Liver (tissue), 9 donors: ENCODE results near the gene HAPLN1. TPM values are rescaled to one million over a fixed set of nuclear protein-coding genes. Genes with fewer than 3 reads are reported as not detected.

Experiments
- DNase-seq: peaks from one replicate; pipeline ENCODE4 v3.0.0-alpha.2; 2017; ENCODE audit warnings: low spot score
- H3K27ac ChIP-seq, 2 donors: one replicate each; pipeline ENCODE4 v1.7.0; 2013; ENCODE audit warnings: inconsistent platforms in 2 of 2, low read length in 2 of 2, control low read depth in 1 of 2, low read depth in 1 of 2, mild to moderate bottlenecking in 1 of 2
- H3K27me3 ChIP-seq, 4 donors: one replicate each; pipeline versions ENCODE4 v1.6.1 to v1.7.0; 2013; ENCODE audit warnings: low read length in 3 of 4, inconsistent platforms in 1 of 4, mild to moderate bottlenecking in 1 of 4, moderate library complexity in 1 of 4; ENCODE audit not compliant: control insufficient read depth in 4 of 4, insufficient read depth in 4 of 4
- H3K36me3 ChIP-seq, 4 donors: one replicate each; pipeline versions ENCODE4 v1.6.1 to v1.7.0; 2013; ENCODE audit warnings: low read length in 3 of 4, mild to moderate bottlenecking in 3 of 4, low read depth in 1 of 4, moderate library complexity in 1 of 4; ENCODE audit not compliant: control insufficient read depth in 4 of 4, insufficient read depth in 3 of 4
- H3K4me1 ChIP-seq, 4 donors: one replicate each; pipeline versions ENCODE4 v1.6.1 to v1.7.0; 2013; ENCODE audit warnings: low read length in 3 of 4, mild to moderate bottlenecking in 3 of 4, moderate library complexity in 1 of 4; ENCODE audit not compliant: control insufficient read depth in 4 of 4, insufficient read depth in 4 of 4
- H3K4me3 ChIP-seq, 3 donors: one replicate each; pipeline versions ENCODE4 v1.6.1 to v1.7.0; 2013; ENCODE audit warnings: low read length in 3 of 3, control low read depth in 1 of 3, low read depth in 1 of 3, mild to moderate bottlenecking in 1 of 3
- H3K9ac ChIP-seq, 2 donors: one replicate each; pipeline ENCODE4 v1.7.0; 2013; ENCODE audit warnings: low read length in 2 of 2, mild to moderate bottlenecking in 2 of 2, moderate library complexity in 2 of 2, control low read depth in 1 of 2, low read depth in 1 of 2
- H3K9me3 ChIP-seq, 4 donors: one replicate each; pipeline versions ENCODE4 v1.6.1 to v1.7.0; 2013; ENCODE audit warnings: low read length in 3 of 4; ENCODE audit not compliant: control insufficient read depth in 4 of 4
- ATF3 ChIP-seq: IDR thresholded peaks from 2 replicates; pipeline ENCODE4 v1.6.1; 2016; ENCODE audit warnings: antibody characterized with exemption
- CTCF ChIP-seq: fragments of 150-350 bp; IDR thresholded peaks from 2 replicates; pipeline ENCODE4 v1.5.1; 2017; ENCODE audit warnings: improper control_type of control experiment, low read depth, low read length; ENCODE audit not compliant: missing input control
- EGR1 ChIP-seq, 2 donors: IDR thresholded peaks; 2 replicates each; pipeline ENCODE4 v1.6.1; 2016 to 2018; ENCODE audit warnings: antibody characterized with exemption in 2 of 2, low read depth in 2 of 2
- FOXA2 ChIP-seq: IDR thresholded peaks from 2 replicates; pipeline ENCODE4 v1.6.1; 2016; ENCODE audit warnings: antibody characterized with exemption
- HNF4A ChIP-seq, 2 donors: conservative IDR thresholded peaks; 2 replicates each; pipeline ENCODE4 v1.6.1; 2016; ENCODE audit warnings: antibody characterized with exemption in 2 of 2, mild to moderate bottlenecking in 2 of 2
- HNF4G ChIP-seq: IDR thresholded peaks from 2 replicates; pipeline ENCODE4 v1.6.1; 2016; ENCODE audit warnings: antibody characterized with exemption
- JUND ChIP-seq, 2 donors: IDR thresholded peaks; 2 replicates each; pipeline ENCODE4 v1.6.1; 2016; ENCODE audit warnings: antibody characterized with exemption in 2 of 2
- MAX ChIP-seq: IDR thresholded peaks from 2 replicates; pipeline ENCODE4 v1.6.1; 2016; ENCODE audit warnings: antibody characterized with exemption
- NR2F2 ChIP-seq: IDR thresholded peaks from 2 replicates; pipeline ENCODE4 v1.6.1; 2016; ENCODE audit warnings: antibody characterized with exemption
- RAD21 ChIP-seq, 2 donors: IDR thresholded peaks; 2 replicates each; pipeline ENCODE4 v1.6.1; 2016; ENCODE audit warnings: antibody characterized with exemption in 2 of 2, mild to moderate bottlenecking in 2 of 2
- REST ChIP-seq: IDR thresholded peaks from 2 replicates; pipeline ENCODE4 v1.6.1; 2016; ENCODE audit warnings: antibody characterized with exemption, mild to moderate bottlenecking
- RXRA ChIP-seq, 2 donors: IDR thresholded peaks; 2 replicates each; pipeline ENCODE4 v1.6.1; 2017 to 2018; ENCODE audit warnings: antibody characterized with exemption in 2 of 2, mild to moderate bottlenecking in 1 of 2
- SP1 ChIP-seq: IDR thresholded peaks from 2 replicates; pipeline ENCODE4 v1.6.1; 2018; ENCODE audit warnings: antibody characterized with exemption, mild to moderate bottlenecking
- TAF1 ChIP-seq: conservative IDR thresholded peaks from 2 replicates; pipeline ENCODE4 v1.6.1; 2016; ENCODE audit warnings: antibody characterized with exemption, mild to moderate bottlenecking
- YY1 ChIP-seq: IDR thresholded peaks from 2 replicates; pipeline ENCODE4 v1.6.1; 2016; ENCODE audit warnings: antibody characterized with exemption, mild to moderate bottlenecking
- ZBTB33 ChIP-seq: IDR thresholded peaks from 2 replicates; pipeline ENCODE4 v1.6.1; 2016; ENCODE audit warnings: antibody characterized with exemption
- WGBS: extraction: QIAGEN DNeasy Blood & Tissue Kit; methylation state at CpG from one replicate; pipeline ENCODE4 v1.1.7; 2013; 5-methylcytosine and 5-hydroxymethylcytosine counted together
- polyA plus RNA-seq, 2 donors: library from polyadenylated mRNA; stranded (reverse) in 1 of 2; unstranded in 1 of 2; fragments of 200-250 nt in 1 of 2; fragments of >200 nt in 1 of 2; fragmentation: Nextera tagmentation in 1 of 2; extraction: Ambion mirVana in 1 of 2; gene quantifications; one replicate each; pipeline versions ENCODE4 v1.2.1 to v1.2.3, GENCODE V29; 2013 to 2015
- total RNA-seq, 2 donors: library from RNA; depleted of rRNA; stranded (reverse); fragments of >200 nt; gene quantifications; one replicate each; pipeline ENCODE4 v1.2.3, GENCODE V29; 2014
- donor health status: healthy.
- donor health status: healthy.
- donor health status: healthy.
- donor health status: healthy.
- donor health status: healthy.

HAPLN1 gene
- total and polyA plus RNA-seq, 4 donors = 0.07 to 1.3 TPM; not detected in 2

- no peak overlapping the region for H3K27ac ChIP-seq
- no peaks in the 10 kb centered on the region for H3K4me1 ChIP-seq
- whole genome bisulfite sequencing = 75% methylated on average over 1 of the region's 1 CpG
- TF ChIP-seq TAF1 (no peak), ATF3 (no peak), EGR1 (IDR thresholded peaks at IDR 0.05; ENCODE audit: low read depth in 2 of 2) (no peak), FOXA2 (no peak), REST (no peak), NR2F2 (no peak), SP1 (no peak)
- no peak for DNase-seq
- peaks cover 0 to 2% (median 0%) of the 10 kb centered on the region in 4 donors for H3K9me3 ChIP-seq
- no peaks in the 10 kb centered on the region for H3K36me3 ChIP-seq
- H3K4me3 ChIP-seq = no peak overlapping the region
- H3K27me3 ChIP-seq = no peaks in the 10 kb centered on the region
- no peak overlapping the region for H3K9ac ChIP-seq
Measured at GRCh38 chr5:83750749-83751148, 30.1 kb upstream of the HAPLN1 start.

- 85% methylated on average over 2 of the region's 2 CpGs for whole genome bisulfite sequencing
- no peak for TF ChIP-seq RXRA (IDR thresholded peaks at IDR 0.05)
- no peak for TF ChIP-seq JUND (IDR thresholded peaks at IDR 0.05)
- no peak for TF ChIP-seq SP1
- TF ChIP-seq RAD21 (IDR thresholded peaks at IDR 0.05) = no peak
- no peak for TF ChIP-seq YY1
- TF ChIP-seq MAX = no peak
- TF ChIP-seq EGR1 (IDR thresholded peaks at IDR 0.05; ENCODE audit: low read depth in 2 of 2) = no peak
- TF ChIP-seq REST = no peak
- TF ChIP-seq TAF1 = no peak
- TF ChIP-seq ATF3 = no peak
- TF ChIP-seq HNF4G = no peak
- TF ChIP-seq FOXA2 = no peak
- TF ChIP-seq CTCF = no peak
- TF ChIP-seq ZBTB33 = no peak
- no peak for TF ChIP-seq HNF4A (conservative IDR thresholded peaks at IDR 0.05)
- peaks cover 0 to 7% (median 0%) of the 10 kb centered on the region in 4 donors for H3K4me1 ChIP-seq
- DNase-seq = no peak
- no peak overlapping the region for H3K27ac ChIP-seq
- no peak overlapping the region for H3K9ac ChIP-seq
- no peaks in the 10 kb centered on the region for H3K36me3 ChIP-seq
- no peak overlapping the region for H3K4me3 ChIP-seq
- peaks cover 0 to 2% (median 0%) of the 10 kb centered on the region in 4 donors for H3K27me3 ChIP-seq
- H3K9me3 ChIP-seq = peaks cover 0 to 2% (median 0%) of the 10 kb centered on the region in 4 donors
Measured at GRCh38 chr5:83745816-83746215, 25.2 kb upstream of the HAPLN1 start.
